Islet precursor cell (in vitro differentiated cells): Measurements from ENCODE around the gene PLEKHM2.
"Not testable (repeated sequence)": the region's sequence is repeated elsewhere in the genome, so short reads cannot be mapped to it uniquely, and the experiment has no call there.

Source experiments
- DNase-seq: peaks from one replicate; pipeline ENCODE4 v3.0.0-alpha.2; 2018

The PLEKHM2 gene, protein sequence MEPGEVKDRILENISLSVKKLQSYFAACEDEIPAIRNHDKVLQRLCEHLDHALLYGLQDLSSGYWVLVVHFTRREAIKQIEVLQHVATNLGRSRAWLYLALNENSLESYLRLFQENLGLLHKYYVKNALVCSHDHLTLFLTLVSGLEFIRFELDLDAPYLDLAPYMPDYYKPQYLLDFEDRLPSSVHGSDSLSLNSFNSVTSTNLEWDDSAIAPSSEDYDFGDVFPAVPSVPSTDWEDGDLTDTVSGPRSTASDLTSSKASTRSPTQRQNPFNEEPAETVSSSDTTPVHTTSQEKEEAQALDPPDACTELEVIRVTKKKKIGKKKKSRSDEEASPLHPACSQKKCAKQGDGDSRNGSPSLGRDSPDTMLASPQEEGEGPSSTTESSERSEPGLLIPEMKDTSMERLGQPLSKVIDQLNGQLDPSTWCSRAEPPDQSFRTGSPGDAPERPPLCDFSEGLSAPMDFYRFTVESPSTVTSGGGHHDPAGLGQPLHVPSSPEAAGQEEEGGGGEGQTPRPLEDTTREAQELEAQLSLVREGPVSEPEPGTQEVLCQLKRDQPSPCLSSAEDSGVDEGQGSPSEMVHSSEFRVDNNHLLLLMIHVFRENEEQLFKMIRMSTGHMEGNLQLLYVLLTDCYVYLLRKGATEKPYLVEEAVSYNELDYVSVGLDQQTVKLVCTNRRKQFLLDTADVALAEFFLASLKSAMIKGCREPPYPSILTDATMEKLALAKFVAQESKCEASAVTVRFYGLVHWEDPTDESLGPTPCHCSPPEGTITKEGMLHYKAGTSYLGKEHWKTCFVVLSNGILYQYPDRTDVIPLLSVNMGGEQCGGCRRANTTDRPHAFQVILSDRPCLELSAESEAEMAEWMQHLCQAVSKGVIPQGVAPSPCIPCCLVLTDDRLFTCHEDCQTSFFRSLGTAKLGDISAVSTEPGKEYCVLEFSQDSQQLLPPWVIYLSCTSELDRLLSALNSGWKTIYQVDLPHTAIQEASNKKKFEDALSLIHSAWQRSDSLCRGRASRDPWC

DNA sequence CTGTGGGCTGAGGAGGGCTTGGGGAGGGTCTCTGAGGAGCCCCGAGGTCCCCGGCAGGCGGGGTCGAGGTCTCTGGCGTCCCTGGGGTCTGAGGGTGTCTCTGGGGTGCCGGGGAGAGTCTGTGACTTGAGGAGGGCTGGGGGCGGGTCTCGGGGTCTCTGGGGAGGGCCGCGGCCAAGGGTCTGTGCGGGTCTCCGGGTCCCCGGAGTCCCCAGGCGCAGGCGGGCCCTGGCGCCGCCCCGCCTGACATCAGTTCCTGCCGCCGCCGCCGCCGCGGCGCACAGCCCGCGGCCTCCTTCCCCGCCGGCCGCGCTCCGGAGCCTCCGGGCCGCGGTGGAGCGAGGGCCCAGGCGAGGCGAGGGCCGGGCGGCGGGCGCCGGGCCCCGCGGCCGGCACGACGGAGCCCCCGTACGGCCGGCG, at the start of gene PLEKHM2:
Gene PLEKHM2, plus strand, starts transcription at position 279 of the 420 bp plus-strand sequence. CDS start 239 bp downstream, outside the sequence.
- no peak for DNase-seq

DNA sequence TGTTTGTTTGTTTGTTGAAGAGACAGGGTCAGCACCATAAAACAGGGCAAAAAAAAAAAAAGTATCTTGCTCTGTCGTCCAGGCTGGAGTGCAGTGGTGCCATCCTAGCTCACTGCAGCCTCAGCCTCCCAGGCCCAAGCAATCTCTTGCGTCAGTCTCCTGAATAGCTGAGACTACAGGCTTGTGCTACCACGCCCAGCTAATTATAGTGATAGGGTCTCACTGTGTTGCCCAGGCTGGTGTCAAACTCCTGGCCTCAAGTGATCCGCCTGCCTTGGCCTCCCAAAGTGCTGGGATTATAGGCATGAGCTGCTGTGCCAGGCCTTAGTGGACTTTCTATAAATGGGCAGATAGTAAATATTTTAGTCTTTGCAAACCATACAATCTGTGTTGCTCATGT, 47.7 kb upstream of the PLEKHM2 start:
- DNase-seq, result no peak

DNA sequence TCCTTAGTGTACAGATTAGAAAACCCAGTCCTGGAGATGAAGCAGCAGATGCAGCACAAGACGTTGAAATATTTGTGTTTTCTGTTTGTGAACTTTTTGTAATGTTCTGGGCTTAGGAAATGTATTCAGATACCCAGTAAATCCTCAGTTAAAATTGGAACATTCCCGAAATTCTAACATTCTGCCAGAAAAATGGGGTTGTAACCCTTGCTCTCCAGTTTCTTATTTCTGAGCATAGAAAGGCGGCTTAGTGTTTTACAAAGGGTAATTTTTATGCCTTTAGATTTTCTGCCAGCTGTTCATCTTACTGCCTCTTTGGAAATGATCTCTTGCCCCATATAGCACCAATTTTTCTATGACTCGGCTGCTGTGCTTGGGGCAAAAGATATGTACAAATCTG, 46.3 kb upstream of the PLEKHM2 start:
- DNase-seq, result no peak

DNA sequence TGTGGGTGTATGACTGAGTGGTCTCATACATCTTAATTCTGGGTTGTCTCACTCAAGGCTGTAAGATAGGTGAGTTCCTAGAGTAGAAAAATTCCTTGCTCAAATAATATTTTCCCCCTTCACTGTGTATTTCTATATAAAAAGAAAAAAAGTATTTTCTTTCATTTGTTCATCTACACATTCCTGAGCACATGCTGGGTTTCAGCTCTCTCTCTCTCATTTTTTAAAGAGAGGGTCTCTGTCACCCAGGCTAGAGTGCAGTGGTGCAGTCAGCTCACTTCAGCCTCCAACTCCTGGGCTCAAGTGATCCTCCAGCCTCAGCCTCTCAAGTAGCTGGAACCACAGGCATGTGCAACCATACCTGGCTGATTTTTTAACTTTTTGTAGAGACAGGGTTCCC, 44.9 kb upstream of the PLEKHM2 start:
- DNase-seq, result no peak

DNA sequence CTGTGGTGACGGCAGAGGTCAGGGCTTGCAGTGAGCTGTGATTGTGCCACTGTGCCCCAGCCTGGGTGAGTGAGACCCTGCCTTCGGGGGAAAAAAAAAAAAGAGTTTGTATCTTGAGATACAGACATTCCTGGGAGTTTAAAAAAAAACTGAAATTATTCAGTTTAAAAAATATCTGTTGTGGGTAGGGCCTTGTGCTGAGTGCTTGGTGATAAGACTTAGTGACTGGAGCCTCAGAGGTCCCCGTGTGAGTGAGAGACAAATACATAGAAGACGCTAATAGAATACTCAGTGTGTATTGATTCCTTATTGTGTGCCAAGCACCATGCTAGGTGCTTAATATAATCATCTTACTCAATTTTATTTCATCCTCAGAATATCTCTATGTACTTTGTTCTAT, 44.2 kb upstream of the PLEKHM2 start:
- DNase-seq, result no peak

DNA sequence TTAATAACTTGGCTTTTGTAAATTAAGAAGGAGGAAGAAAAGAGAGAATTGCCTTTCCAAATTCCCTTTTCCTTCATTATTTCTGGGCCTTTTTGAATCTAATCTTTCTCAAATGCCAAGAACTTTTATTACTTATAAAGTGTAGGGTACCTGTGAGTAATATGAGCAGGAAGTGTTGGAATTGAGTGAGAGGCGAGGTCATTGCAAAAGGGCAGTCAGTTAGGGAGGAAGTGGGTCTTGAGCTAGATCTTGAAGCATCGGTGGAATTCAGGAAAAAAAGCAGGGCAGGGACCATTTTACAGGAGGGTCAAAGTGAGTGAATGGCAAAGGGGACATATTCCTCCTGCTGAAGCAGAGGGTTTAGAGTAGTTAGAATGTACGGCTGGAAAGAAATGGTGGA, 43.5 kb upstream of the PLEKHM2 start:
- no peak for DNase-seq

DNA sequence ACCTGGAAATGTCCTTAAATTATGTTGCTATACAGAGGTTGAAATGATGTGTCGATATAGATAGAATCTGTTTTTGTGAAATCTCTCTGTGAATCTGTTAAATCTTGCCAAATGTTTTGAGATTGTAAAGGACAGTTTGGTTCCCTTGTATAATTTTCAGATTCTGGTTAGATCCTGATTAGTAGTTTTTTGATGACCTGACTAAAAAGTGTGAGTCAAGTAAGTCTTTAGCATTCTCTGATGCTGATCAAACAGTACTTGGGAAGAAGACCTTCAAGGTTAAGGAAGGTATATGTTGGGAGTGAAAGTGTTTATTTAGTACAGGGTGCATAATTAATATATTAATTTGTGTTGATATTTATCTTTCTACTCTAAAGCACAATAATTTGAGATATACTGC, 34.2 kb upstream of the PLEKHM2 start:
- no peak for DNase-seq

DNA sequence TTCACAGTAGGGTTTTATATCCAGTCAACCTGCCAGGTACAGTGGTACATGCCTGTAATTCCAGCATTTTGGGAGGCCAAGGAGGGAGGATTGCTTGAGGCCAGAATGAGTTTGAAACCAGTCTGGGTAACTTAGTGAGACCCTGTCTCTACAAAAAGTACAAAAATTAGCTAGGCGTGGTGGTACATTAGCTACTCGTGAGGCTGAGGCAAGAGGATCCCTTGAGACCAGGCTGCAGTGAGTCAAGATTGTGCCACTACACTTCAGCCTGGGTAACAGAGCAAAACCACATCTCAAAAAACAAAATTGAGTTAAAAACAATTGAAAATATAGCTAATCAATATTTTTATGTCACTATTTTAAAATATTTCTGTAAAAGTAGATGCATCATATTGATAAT, 33.7 kb upstream of the PLEKHM2 start:
- no peak for DNase-seq

DNA sequence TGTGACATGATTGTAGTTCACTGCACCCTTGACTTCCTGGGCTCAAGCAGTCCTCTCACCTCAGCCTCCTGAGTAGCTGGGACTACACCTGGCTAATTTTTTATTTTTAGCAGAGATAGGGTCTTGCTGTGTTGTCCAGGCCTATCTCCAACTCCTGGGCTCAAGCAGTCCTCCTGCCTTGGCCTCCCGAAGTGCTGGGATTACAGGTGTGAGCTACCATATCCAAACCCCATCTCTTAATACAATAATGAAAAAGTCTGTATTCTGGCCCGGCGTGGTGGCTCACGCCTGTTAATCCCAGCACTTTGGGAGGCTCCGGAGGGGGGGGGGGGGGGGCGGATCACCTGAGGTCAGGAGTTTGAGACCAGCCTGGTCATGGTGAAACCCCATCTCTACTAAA, 32.0 kb upstream of the PLEKHM2 start:
- not testable (repeated sequence) for DNase-seq

DNA sequence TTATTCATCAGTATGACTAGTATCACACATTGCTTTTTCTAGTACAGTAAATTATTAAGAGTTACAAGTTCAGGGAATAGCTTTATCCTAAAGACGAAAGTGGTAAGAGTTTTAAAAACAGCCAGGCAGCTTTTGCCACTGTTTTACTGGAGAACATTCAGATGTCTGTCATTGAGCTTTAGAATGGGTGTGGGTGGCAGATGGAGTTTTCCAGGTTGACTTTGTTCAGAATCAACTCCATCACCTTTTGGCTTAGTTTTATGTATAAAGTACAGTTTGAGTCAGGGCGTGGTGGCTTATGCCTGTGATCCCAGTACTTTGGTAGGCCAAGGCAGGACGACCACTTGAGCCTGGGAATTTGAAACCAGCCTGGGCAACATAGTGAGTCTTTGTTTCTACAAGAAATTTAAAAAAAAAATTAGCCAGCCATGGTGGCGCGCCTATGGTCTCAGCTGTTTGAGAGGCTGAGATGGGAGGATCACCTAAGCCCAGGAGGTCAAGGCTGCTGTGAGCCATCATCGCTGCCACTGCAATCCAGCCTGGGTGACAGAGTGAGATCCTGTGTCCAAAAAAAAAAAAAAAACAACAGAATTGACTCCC, 29.9 kb upstream of the PLEKHM2 start:
- DNase-seq, result no peak

DNA sequence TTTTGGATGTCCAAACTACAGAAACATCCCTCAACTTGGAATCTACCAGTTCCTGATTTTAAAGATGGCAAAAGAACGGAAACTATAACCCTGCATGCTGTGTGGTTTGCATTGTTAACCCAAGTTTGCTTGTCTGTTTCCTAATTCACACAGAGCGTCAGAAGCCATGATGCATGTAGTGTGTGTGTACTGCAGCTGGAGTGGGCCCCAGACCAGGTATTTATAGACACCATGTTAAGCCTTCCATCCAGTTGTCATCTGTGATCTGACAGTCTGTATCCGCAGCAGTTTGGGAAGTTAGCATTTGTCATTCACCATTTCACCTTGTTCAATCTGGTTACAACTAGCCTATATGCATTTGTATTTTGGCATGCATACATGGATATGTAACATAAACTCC, 27.7 kb upstream of the PLEKHM2 start:
- DNase-seq, result no peak

DNA sequence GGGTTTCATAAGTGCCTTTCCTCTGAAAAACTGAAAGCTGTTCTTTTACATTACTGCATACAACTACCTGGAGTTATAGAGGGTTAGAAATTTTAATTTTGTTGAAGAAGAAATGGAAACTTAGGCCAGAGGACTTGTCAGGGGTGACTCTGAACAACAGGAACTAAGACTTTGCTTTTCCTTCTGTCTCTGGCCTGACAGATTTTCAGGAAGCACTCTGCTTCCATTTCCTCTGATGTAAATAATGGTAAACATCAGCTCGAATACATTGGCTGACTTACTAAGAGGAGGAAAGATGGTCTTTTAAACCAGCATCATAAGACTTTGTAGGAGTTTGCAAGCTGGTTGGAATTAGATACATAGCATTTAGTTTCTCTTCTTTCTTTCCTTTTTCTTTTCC, 27.1 kb upstream of the PLEKHM2 start:
- no peak for DNase-seq

DNA sequence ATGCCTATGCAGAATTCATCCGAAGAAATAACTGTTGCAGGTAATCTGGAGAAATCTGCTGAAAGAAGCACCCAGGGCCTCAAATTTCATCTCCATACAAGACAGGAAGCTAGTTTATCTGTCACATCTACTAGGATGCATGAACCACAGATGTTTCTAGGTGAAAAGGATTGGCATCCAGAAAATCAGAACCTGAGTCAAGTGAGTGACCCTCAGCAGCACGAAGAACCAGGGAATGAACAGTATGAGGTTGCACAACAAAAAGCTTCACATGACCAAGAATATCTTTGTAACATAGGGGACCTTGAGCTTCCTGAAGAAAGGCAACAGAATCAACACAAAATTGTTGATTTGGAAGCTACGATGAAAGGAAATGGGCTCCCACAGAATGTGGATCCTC, 24.0 kb upstream of the PLEKHM2 start:
- no peak for DNase-seq

DNA sequence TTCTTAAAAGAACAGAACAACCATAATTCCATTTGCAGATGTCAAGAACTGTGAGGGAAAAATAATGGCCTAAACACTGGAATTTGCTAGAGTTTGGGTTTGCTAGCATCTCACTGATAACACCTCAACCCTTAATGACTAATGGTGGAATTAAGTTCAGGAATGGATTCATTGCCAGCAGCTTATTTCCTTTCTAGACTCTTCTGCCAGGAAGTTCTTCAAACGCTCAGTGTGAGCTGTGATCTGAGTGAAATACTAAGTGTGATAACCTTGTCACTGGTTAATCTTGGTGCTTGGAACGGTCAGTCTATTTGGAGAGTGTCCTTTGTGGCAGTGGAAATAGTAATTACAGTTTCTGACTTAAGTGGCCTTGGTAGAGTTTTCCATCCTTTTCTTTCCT, 21.6 kb upstream of the PLEKHM2 start:
- no peak for DNase-seq

DNA sequence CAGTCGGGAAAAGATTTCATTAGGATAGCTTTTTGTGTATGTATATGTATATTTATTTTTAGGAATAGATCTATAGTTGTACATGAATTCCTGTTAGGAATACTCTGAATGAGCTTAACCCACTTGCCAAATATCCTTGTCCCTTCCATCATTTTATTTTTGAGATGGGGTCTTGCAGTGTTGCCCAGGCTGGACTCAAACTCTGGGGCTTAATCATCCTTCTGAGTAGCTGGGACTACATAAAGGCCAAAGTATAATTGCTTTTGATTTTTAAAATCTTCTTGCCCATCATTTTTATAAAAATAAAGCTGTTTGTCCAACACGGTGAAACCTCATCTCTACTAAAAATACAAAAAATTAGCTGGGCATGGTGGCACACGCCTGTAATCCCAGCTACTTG, 20.2 kb upstream of the PLEKHM2 start:
- DNase-seq, result no peak

DNA sequence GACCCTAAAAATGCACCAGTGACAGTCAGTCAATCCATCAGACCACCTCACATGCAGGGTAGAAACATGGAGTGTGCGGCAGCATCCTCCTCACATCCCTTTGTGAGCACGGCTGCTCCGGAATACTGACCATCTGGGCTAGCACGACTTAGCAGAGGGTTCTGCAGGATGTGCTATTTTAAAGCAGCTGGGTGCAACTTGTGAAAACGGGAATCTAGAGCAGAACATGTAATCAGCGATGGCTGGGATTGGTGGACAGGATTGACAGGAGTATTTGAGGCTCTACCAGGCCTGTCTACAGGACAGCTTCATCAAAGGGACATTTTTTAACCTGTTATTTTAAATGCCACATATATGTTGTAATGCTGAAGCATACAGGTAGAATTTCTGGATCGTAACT, 16.8 kb upstream of the PLEKHM2 start:
- DNase-seq, result no peak

DNA sequence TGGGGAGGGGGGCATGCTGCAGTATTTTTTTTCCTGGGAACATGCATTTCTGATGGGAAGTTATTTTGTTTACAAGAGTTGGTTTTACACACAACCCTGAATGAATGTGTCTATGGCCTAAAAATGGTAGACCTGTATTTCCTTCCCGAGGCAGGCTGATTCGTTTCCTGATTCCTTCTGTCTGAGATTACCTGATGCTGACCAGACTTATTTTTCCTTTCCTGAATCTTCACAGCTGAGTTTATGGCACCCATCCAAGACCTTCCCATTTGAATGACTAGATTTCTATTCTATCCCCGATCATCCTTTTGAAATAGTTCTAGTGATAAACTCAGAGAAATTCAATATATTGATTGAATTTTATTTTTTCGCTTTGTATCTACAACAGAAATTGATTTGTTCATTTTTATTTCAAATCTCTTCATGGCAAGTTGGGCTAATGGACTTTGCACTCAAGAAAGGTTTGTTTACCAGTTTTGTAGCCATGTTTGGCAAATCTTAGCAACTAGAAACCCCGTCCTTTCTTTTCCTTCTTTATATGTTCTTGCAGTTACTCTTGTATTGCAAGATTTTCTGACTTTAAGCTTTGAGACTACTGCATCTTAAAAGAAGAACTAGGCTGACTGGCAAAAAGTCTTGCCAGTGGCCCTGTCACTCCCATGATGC, 15.9 kb upstream of the PLEKHM2 start:
- no peak for DNase-seq

DNA sequence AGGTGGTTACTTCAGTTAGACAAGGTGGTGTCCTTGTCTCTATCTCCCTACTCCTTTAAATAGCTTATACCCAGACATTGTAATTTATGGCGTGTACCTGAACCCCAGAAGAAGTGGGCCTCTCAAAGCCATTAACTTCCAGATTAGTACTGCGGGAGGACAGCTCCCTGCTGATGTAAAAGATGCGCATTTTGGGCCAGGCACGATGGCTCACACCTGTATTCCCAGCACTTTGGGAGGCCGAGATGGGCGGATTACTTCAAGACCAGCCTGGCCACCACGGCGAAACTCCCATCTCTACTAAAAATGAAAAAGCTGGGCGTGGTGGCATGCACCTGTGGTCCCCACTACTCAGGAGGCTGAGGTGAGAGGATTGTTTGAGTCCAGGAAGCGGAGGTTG, 15.0 kb upstream of the PLEKHM2 start:
- DNase-seq, result no peak

DNA sequence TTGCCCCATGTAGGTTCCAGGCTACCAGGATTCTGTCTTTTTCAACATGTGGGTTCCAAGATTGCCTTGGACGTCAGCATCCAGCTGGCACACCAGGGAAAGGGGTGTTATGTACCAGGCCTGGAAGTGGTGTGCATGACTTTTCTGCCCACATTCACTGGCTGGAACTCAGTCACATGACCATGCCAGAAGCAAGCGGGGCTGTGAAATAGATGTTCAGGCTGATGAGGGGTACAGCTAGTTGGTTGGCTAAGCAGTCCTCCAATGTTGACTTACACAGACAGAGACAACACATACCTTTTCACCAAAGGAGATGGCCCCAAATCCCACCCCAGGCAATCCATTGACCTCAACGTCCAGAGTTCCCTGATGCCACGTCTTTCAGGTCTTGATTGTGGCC, 14.3 kb upstream of the PLEKHM2 start:
- no peak for DNase-seq

DNA sequence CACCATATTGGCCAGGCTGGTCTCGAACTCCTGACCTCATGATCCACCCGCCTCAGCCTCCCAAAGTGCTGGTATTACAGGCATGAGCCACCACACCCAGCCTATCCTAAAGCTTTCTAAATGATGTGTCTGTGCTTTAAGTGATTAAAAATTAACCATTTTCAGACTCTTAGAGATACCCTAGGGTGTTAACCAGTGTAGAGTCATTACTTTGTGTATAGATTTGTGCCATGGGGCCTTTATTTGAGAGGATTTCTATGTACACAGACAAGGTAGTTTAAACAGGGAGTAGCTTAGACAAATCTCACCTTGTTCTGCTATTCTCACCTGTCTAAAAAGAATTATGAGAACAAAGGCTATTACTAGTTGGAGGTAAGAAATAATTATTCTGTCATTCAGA, 12.7 kb upstream of the PLEKHM2 start:
- no peak for DNase-seq

DNA sequence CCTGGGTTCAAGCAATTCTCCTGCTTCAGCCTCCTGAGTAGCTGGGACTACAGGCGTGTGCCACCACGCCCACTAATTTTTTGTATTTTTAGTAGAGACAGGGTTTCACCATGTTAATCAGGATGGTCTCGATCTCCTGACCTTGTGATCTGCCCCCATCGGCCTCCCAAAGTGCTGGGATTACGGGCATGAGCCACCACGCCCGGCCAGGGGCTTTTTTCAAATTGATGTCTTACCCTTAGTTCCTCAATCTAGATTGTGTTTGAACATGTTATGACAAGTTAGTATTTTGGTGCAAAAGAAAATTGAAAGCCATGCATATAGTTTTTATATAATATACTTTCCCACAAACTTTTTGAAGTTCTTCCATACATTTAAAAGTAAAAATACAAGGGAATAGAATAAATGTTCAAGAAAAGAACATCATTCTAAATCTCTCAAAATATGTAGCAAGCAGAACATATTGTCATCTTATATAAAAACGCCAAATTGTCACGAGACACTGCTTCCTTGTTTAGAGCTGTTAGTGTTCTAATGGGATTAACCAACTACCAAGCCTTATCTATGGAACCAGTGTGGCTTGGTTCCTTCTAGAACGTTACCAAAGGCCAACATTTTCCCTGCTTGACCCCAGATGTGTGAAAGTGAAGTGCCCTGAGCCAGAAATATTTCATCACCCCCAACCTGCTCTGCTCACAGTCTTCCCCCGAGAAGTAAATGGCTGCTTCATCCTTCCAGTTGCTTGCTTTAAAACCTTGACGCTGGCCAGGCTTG, 9.5 kb upstream of the PLEKHM2 start:
- no peak for DNase-seq

DNA sequence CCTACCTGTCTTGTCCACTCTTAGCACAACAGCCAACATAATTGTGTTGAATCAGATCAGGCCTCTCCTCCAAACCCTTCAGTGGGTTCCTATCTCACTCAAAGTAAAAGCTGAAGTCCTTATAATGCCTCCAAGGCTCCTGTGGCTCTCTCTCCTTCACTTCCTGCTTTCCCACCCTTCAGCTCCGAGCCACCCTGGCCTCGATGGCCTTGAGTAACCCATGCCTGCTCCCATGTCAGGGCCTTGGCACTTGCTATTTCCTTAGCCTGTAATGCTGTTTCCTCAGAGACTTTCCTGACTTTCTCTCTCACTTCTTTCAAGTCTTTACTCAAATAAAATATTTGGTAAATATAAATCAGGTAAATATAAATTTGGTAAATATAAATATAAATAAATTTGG, 8.1 kb upstream of the PLEKHM2 start:
- DNase-seq, result no peak
